IMR-90 (cell line): ENCODE results near the gene IBA57.

Experiments used
- CTCF ChIP-seq: conservative IDR thresholded peaks from 2 replicates; pipeline ENCODE4 v1.5.1; 2012; ENCODE audit warnings: mild to moderate bottlenecking, low read depth, low read length, improper control_type of control experiment
- POLR2A ChIP-seq: IDR thresholded peaks from 2 replicates; pipeline ENCODE4 v1.6.1; 2012; ENCODE audit warnings: mild to moderate bottlenecking, low read depth, low read length
- RFX5 ChIP-seq: IDR thresholded peaks from 2 replicates; pipeline ENCODE4 v1.8.0; 2012; ENCODE audit warnings: low read depth, mild to moderate bottlenecking, low read length, moderate library complexity

GRCh38 chr1:228181645-228182034 lies 16.0 kb downstream of the IBA57 start:
- TF ChIP-seq RFX5 (no peak), POLR2A (no peak), CTCF (no peak)
